GM19099 (cell line): ENCODE results near the gene RASSF7.

Experiments
- POLR2A ChIP-seq: IDR thresholded peaks from 3 replicates; pipeline ENCODE4 v1.6.1; 2011; ENCODE audit warnings: low read depth; ENCODE audit not compliant: insufficient read length; ENCODE audit errors: extremely low read depth

Gene RASSF7

GRCh38 chr11:531919-532526 is 28.7 kb upstream of the RASSF7 start:
- TF ChIP-seq POLR2A, result no peak

GRCh38 chr11:532527-532985 is 28.2 kb upstream of the RASSF7 start:
- no peak for TF ChIP-seq POLR2A

GRCh38 chr11:532986-533585 is 27.7 kb upstream of the RASSF7 start:
- TF ChIP-seq POLR2A, result no peak

GRCh38 chr11:533586-534395 is 27.0 kb upstream of the RASSF7 start:
- no peak for TF ChIP-seq POLR2A

DNA sequence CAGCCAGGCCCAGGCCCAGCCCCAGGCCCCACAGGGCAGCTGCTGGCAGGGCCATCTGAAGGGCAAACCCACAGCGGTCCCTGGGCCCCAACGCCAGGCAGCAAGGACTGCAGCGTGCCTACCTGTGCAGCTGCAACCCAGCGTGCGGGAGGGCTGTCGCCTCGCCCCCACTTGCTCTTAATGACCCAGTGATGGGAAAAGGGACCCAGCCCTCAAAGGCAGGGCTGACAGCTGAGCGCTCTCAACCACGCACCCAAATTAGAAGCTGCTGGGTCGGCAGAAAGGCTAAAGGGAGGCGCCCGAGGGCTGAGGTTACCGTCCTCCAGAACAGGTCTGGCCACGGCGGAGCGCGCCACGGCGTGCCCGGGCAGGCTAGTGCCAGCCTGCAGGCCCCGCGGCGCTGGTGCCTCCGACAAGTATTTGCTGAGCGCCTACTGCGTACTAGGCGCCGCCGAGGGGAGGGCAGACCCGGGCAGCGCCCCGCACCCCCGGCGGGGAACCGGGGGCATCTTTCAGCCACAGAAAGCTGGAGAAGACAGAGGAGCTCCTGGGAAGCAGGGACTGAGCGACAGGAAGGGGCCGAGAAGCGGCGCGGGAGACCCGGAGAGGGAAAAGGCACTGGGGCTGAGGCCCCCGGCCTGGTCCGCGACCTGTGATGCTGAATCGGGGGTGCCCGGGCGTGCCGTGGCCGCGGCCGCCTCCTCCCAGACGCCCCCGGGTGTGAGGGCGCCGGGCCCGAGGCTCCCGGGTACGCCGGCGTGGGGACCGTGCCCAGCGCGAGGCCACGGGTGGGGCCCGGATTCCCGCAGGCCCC is 26.2 kb upstream of the RASSF7 start:
- TF ChIP-seq POLR2A, result no peak

DNA sequence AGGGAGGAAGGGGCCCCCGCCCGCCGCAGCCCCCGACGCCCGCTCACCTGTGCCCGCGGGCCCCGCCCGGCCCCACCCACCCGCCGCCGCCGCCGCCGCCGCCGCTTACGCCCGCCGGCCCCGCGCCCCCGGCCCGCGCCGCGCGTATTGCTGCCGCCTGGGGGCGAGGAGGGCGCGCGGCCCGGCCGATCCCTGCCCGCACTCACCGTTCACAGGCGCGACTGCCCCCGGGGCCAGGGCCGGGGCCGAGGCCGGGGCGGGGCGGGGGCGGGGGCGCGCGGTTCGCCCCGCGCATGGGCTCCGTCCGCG is 25.6 kb upstream of the RASSF7 start:
- no peak for TF ChIP-seq POLR2A

DNA sequence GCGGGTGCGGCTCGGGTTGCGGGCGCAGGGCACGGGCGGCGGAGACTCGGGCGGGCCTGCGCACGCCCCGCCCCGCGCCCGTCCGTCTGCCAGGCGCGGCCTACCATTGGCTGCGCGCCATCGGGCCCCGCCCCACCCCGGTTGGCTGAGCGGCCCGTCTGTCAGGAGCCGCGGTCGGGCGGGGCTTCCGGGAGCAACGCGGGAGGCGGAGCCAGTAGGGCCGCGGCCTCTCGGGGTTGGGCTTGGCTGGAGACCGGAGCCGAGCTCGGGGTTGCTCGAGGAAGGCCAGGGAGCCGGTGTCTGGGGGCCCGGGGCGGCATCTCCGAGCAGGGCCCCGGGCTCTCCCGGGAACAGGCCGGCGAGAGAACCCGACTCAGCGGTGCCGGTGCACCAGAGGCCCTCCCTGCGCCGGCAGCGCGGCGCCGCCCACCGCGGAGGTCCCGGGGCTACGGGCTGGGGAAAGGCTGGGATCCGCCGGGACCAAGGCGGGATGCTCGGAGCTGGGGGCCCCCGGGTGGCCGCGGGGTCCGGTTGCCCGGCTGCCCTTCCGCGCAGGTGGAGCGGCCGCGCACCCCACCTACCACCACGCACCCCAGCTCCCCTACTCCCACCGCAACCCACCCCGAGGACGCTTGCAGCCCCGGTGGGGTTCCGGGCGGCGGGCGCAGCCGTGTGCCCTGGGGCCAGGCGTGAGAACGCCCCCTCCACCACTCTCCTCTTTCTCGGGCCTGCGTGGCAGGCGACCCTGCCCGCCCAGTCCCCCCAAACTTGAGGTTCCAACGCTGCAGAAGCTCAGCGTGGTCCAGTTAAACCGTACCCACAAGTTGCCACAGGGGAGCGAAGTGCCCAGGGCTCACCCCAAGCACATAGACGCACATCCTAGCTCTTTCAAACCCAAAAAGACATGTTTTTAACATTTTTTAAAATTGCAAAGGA is 25.0 kb upstream of the RASSF7 start, which contains the start of gene HRAS:
HRAS (minus strand) TSS at position 58 of the 936 bp plus-strand sequence.
- TF ChIP-seq POLR2A, result peak; percentile 87

DNA sequence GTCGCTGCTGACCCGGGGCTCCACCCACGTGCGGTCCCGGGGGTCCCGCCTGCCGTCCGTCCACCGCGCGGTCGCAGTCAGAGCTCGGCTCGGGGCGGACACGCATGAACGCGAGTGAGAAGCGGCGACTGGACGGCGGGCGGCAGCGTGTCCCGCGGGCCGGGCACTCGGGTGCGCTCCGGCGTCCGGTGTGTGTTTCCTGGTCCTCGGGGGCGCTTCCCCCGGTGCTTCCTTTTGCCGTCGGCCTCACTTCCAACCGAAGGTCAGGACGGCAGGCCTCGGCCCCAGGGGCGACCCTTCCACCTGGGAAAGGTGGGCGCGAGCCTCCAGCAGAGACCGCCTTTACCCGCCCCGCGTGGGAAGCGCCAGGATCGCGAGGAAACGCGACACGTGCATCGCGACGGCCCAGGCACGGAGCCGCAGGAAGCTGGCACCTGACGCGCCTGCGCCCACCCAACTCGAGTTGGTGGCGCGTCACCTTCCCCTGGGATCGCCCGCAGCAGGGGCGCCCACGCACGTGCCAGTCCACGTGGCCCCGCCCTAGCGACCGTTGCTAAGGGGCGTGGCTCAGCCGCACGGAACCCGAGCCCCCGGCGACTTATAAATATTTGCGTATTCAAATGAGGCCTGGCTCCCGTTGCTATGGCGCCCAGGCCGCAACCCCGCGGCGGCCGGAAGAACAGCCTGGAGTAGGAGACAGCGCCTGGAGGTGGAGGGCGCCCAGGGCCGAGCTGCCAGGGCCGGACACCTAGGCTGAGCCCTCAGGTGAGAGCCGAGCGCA is 23.7 kb upstream of the RASSF7 start, which contains the start of gene LRRC56:
LRRC56 (plus strand) TSS at position 687 of the 781 bp plus-strand sequence. CDS start 3,158 bp downstream, outside the sequence.
- TF ChIP-seq POLR2A, result peak; percentile 60

GRCh38 chr11:537622-538430 is 22.9 kb upstream of the RASSF7 start:
- no peak for TF ChIP-seq POLR2A

DNA sequence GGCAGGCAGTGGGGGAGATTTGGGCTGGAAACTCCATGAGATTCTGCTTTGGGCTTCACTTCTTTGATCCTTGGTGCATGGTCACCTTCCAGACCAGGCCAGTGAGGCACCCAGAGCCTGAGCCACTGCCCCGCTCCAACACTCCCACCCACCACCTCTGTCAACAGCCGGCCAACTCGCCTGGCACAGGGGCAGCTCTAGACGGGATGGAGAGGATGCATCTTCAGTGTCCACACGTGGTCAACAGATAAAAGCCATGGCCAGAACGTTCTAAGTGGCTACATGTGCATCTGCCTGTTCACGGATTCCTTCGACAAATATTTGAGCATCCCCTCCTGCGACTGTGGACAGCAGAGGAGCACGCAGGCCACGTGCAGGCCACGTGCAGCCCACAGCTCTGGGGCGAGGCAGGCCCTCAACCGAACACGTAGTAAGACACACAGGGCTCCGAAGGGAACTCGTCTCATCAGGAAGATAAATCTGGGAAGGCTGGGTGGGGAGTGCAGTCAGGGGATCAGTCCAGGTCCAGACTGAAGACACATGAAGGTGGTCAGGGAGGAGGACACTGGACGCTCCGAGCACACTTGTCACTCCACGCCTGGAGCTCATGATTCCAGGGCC is 22.2 kb upstream of the RASSF7 start:
- no peak for TF ChIP-seq POLR2A

GRCh38 chr11:539971-540481 is 20.7 kb upstream of the RASSF7 start:
- TF ChIP-seq POLR2A, result no peak
